NT2/D1 (cell line): Measurements from ENCODE around the gene ASXL1.
A peak's percentile ranks its signal among the peaks of the same experiment; 100 is the strongest.
"Not testable (repeated sequence)": the region's sequence is repeated elsewhere in the genome, so short reads cannot be mapped to it uniquely, and the experiment has no call there.

Source experiments
- DNase-seq: peaks from one replicate; pipeline ENCODE4 v3.0.0-alpha.2; 2011; ENCODE audit warnings: low read depth, low spot score
- H3K27me3 ChIP-seq: 2 replicates; pipeline ENCODE4 v1.6.0; 2011; ENCODE audit warnings: mild to moderate bottlenecking; ENCODE audit not compliant: insufficient read length, insufficient read depth
- H3K36me3 ChIP-seq: 2 replicates; pipeline ENCODE4 v1.6.1; 2011; ENCODE audit warnings: mild to moderate bottlenecking, low read length, mixed read lengths; ENCODE audit not compliant: insufficient read depth, insufficient read length
- H3K4me1 ChIP-seq: 2 replicates; pipeline ENCODE4 v1.5.1; 2011; ENCODE audit not compliant: insufficient read depth, insufficient read length
- H3K4me3 ChIP-seq: 2 replicates; pipeline ENCODE4 v1.5.1; 2011; ENCODE audit warnings: low read depth; ENCODE audit not compliant: insufficient read length
- H3K9ac ChIP-seq: 2 replicates; pipeline ENCODE4 v1.6.0; 2011; ENCODE audit warnings: low read depth; ENCODE audit not compliant: insufficient read length
- H3K9me3 ChIP-seq: 2 replicates; pipeline ENCODE4 v1.5.1; 2011; ENCODE audit warnings: mild to moderate bottlenecking, low read length; ENCODE audit not compliant: insufficient read depth
- SUZ12 ChIP-seq: IDR thresholded peaks from 2 replicates; pipeline ENCODE4 v1.6.1; 2011; ENCODE audit not compliant: insufficient read length, insufficient read depth; ENCODE audit errors: extremely low read depth
- YY1 ChIP-seq: IDR thresholded peaks from 2 replicates; pipeline ENCODE4 v1.6.1; 2011; ENCODE audit not compliant: insufficient read length, insufficient read depth
- ZNF274 ChIP-seq: IDR thresholded peaks from 2 replicates; pipeline ENCODE4 v1.6.1; 2011; ENCODE audit warnings: mild to moderate bottlenecking, low read depth, low read length

The ASXL1 gene

DNA sequence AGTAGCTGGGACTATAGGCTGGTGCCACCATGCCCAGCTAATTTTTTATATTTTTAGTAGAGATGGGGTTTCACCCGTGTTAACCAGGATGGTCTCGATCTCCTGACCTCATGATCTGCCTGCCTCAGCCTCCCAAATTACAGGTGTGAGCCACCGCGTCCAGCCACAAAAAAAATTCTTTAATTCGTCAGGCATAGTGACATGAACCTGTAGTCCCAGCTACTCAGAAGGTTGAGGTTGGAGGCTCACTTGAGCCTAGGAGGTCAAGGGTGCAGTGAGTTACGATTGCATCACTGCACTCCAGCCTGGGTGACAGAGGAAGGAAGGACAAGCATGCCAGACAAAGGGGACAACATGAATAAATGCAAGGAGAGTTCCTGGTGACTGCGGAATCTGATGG is 19.5 kb upstream of the ASXL1 start:
- peaks cover 5% of the 10 kb centered on the region for H3K4me1 ChIP-seq
- H3K36me3 ChIP-seq: peaks cover 8% of the 10 kb centered on the region
- H3K9me3 ChIP-seq: no peaks in the 10 kb centered on the region
- no peak overlapping the region for H3K4me3 ChIP-seq
- no peaks in the 10 kb centered on the region for H3K27me3 ChIP-seq
- no peak overlapping the region for H3K9ac ChIP-seq
- TF ChIP-seq YY1: no peak
- TF ChIP-seq ZNF274: no peak
- DNase-seq: no peak

DNA sequence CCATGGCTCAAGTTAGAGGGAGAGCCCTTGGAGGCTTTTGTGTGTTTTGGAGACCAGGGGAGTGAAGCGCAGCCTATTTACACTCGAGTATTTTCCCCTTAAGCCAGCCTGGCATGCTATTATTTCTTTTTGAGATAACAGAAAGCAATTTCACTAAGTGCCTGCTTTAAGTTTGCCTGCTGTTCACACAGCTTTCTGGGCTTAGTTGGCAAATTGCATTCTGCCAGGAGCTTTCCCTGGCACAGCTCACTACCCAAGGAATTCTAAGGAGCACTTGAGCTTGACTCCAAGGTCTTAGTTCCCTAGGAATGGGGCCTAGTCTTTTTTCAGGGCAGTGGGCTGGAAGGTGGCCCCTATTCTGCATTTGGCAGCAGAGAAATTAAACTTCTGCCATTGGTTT is 19.0 kb upstream of the ASXL1 start:
- Histone ChIP-seq H3K4me3 (no peak overlapping the region), H3K36me3 (peaks cover 3% of the 10 kb centered on the region), H3K9ac (no peak overlapping the region), H3K4me1 (peaks cover 5% of the 10 kb centered on the region), H3K9me3 (no peaks in the 10 kb centered on the region), H3K27me3 (no peaks in the 10 kb centered on the region)
- TF ChIP-seq ZNF274: no peak
- no peak for TF ChIP-seq SUZ12
- TF ChIP-seq YY1: no peak
- DNase-seq: no peak

DNA sequence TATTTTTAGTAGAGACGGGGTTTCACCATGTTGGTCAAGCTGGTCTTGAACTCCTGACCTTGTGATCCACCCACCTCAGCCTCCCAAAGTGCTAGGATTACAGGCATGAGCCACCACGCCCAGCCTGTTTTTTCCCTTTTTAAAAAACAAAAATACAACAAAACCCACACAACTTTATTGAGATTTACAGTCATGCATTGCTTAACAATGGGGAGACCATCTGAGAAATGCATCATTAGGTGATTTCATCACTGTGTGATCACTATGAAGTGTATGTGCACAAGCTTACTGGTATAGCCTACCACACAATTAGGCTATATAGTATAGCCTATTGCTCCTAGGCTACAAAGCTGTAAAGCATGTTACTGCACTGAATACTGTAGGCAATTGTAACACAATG is 17.1 kb upstream of the ASXL1 start:
- not testable (repeated sequence) for H3K4me3 ChIP-seq, H3K27me3 ChIP-seq, H3K4me1 ChIP-seq, DNase-seq, H3K36me3 ChIP-seq, H3K9ac ChIP-seq, H3K9me3 ChIP-seq

DNA sequence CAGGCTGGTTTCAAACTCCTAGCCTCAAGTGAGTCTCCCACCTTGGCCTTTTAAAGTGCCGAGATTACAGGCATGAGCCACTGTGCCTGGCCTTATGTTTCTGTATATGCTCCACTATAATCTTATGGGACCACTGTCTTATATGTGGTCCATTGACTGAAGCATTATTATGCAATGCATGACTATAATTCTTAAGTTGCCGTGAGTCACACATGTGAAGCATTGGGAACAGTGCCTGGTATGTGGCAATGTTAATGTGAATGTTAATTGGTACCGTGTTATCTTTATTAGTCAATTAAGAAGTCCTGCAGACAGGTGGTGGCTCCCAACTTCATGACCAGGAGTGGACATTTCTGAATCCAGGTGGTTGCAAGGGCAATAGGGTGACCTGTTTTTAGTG is 14.7 kb upstream of the ASXL1 start:
- TF ChIP-seq ZNF274 (no peak), YY1 (no peak), SUZ12 (no peak)
- H3K4me3 ChIP-seq: no peak overlapping the region
- H3K4me1 ChIP-seq: peaks cover 3% of the 10 kb centered on the region
- no peaks in the 10 kb centered on the region for H3K27me3 ChIP-seq
- no peaks in the 10 kb centered on the region for H3K36me3 ChIP-seq
- no peak for DNase-seq
- no peaks in the 10 kb centered on the region for H3K9me3 ChIP-seq
- no peak overlapping the region for H3K9ac ChIP-seq

DNA sequence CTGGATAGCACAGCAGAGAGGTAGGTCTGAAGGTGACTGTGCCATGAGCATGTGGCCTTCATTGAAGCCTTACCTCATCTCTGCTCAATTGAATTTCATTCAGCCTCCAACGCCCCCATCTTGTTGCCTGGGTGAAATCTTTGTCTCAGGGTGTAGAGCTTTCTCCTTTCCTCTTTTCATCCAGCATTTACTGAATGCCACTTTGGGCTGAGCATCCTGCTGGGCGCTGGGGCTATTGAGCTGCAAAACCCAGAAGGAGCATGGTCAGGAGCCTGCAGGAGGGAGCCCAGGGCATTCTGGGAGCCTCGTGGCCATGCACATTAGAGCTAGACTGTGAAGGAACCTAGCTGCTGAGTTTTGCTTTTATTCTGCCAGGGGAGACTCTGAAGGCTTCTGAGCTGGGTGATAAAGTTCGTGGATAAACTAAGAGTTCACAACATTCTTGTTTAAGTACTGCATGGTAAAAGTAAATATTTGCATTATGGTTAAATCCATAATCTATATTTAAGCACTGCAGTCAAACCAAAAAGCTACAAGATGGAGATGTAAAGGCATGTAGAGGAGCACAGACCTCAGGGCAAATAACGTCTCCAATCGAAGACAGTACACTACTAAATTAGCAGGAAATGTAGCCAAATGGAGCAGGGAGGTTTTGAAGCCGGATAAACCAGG is 13.2 kb upstream of the ASXL1 start:
- Histone ChIP-seq H3K36me3 (no peaks in the 10 kb centered on the region), H3K4me3 (no peak overlapping the region), H3K9me3 (no peaks in the 10 kb centered on the region), H3K9ac (peak overlapping the region; percentile 1), H3K4me1 (no peaks in the 10 kb centered on the region), H3K27me3 (no peaks in the 10 kb centered on the region)
- TF ChIP-seq SUZ12: no peak
- no peak for TF ChIP-seq YY1
- TF ChIP-seq ZNF274: no peak
- DNase-seq: peak; percentile 20

DNA sequence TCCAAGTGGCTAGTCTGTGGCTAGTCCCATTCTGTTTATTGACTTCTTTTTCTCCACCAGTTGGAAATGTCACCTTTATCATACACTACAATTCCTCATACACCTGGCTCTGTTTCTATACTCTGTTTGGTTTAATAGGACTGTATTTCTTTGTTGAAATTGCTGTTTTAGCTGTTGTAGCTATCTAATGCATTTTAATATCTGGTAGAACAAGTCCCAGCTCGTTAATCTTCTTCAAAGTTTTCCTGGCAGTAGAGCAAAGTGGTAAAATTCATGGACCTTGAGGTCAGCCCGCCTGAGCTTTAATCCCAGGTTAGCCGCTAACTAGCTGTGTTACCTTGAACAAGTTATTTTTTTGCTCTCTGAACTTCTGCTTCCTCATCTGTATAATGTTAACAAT is 9.9 kb upstream of the ASXL1 start:
- H3K27me3 ChIP-seq: no peaks in the 10 kb centered on the region
- H3K4me1 ChIP-seq: no peaks in the 10 kb centered on the region
- H3K4me3 ChIP-seq: no peak overlapping the region
- no peak overlapping the region for H3K9ac ChIP-seq
- DNase-seq: no peak
- TF ChIP-seq SUZ12 (no peak), ZNF274 (no peak), YY1 (no peak)
- no peaks in the 10 kb centered on the region for H3K36me3 ChIP-seq
- no peaks in the 10 kb centered on the region for H3K9me3 ChIP-seq

DNA sequence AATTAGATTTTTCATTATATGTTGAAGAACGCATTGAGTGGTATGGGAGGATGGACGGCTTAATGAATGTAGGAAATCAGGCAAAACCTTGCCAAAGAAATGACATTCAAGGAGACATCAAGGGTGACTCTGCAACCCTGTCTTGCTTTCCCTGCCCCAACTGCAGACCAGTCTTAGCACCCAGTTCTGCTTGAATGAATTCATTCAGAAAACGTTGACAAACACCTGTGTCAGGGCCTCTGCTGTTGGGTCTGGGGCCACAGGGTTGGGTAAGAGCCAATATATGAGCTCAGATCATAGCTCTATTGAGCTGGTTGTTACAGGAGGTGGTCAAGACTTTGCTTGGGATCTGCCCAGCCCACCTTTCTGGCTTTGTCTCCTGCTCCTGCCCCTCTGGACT is 7.7 kb upstream of the ASXL1 start:
- DNase-seq: no peak
- Histone ChIP-seq H3K27me3 (no peaks in the 10 kb centered on the region), H3K36me3 (no peaks in the 10 kb centered on the region), H3K9ac (no peak overlapping the region), H3K4me1 (no peaks in the 10 kb centered on the region), H3K4me3 (no peak overlapping the region), H3K9me3 (no peaks in the 10 kb centered on the region)
- no peak for TF ChIP-seq YY1
- no peak for TF ChIP-seq SUZ12
- TF ChIP-seq ZNF274: no peak

DNA sequence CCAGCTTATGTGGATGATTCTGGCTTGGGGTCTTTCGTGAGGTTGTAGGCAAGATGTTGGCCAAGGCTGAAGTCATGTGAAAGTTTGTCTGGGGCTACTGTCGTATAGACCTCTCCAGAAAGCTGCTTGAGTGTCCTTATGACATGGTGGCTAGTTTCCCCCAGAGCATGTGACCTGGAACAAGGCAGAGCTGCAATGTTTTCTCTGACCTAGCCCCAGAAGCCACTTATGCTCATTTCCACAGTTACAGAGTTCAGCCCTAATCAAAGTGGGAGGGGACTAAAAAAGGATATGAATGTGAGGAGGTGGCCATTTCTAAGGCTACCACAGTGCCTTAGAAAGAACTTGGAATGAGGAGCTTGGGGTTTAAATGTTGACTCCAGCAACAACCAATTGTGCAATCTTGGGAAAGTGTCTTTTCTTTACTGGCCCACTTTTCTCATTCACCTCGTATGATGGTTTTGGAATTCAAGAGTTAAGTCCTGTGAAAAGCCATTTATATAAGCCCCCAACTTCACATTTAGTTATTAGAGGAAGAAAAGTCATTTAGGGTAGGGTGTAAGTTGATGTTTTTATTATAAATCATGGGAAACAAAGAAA is 5.9 kb upstream of the ASXL1 start:
- TF ChIP-seq ZNF274: no peak
- no peak for TF ChIP-seq YY1
- TF ChIP-seq SUZ12: no peak
- no peak overlapping the region for H3K9ac ChIP-seq
- H3K36me3 ChIP-seq: no peaks in the 10 kb centered on the region
- H3K27me3 ChIP-seq: no peaks in the 10 kb centered on the region
- no peak overlapping the region for H3K4me3 ChIP-seq
- H3K4me1 ChIP-seq: no peaks in the 10 kb centered on the region
- no peaks in the 10 kb centered on the region for H3K9me3 ChIP-seq
- no peak for DNase-seq
